Mesodermal cell (in vitro differentiated cells): ENCODE data around the gene ANKEF1.
"Not testable (repeated sequence)": the region's sequence is repeated elsewhere in the genome, so short reads cannot be mapped to it uniquely, and the experiment has no call there.

ENCODE experiments used
- H3K27ac ChIP-seq: 2 replicates; pipeline ENCODE4 v1.7.0; 2013; ENCODE audit warnings: mild to moderate bottlenecking, low read depth, low read length, moderate library complexity; ENCODE audit not compliant: severe bottlenecking
- H3K36me3 ChIP-seq: 2 replicates; pipeline ENCODE4 v1.7.1; 2013; ENCODE audit warnings: mild to moderate bottlenecking, low read length, moderate library complexity; ENCODE audit not compliant: control insufficient read depth, insufficient read depth
- H3K4me1 ChIP-seq: one replicate; pipeline ENCODE4 v1.7.1; 2013; ENCODE audit warnings: mild to moderate bottlenecking, low read length; ENCODE audit not compliant: insufficient read depth, control insufficient read depth, poor library complexity, severe bottlenecking
- H3K4me3 ChIP-seq: 2 replicates; pipeline ENCODE4 v1.7.0; 2013; ENCODE audit warnings: low read length, control low read depth, mild to moderate bottlenecking; ENCODE audit not compliant: insufficient read depth, poor library complexity, severe bottlenecking; ENCODE audit errors: extremely low read depth
- H3K9me3 ChIP-seq: 2 replicates; pipeline ENCODE4 v1.7.1; 2013; ENCODE audit warnings: mild to moderate bottlenecking, low read length, moderate library complexity; ENCODE audit not compliant: control insufficient read depth
- WGBS, 2 experiments: methylation state at CpG; one replicate each; pipeline ENCODE4 v1.1.5; 2013; ENCODE audit warnings: missing lambda C conversion rate in 2 of 2; ENCODE audit not compliant: insufficient coverage in 2 of 2; 5-methylcytosine and 5-hydroxymethylcytosine counted together

ANKEF1 gene

GRCh38 chr20:10032269-10032668 is 2.5 kb upstream of the ANKEF1 start:
- not testable (repeated sequence) for H3K36me3 ChIP-seq, H3K4me3 ChIP-seq, H3K27ac ChIP-seq, H3K9me3 ChIP-seq, H3K4me1 ChIP-seq
- WGBS, 2 experiments = 85 to 90% methylated on average over 6 of the region's 7 CpGs

- no peaks in the 10 kb centered on the region for H3K36me3 ChIP-seq
- no peak overlapping the region for H3K27ac ChIP-seq
- H3K9me3 ChIP-seq = no peaks in the 10 kb centered on the region
- peak overlapping the region; percentile 51 for H3K4me3 ChIP-seq
- H3K4me1 ChIP-seq = no peaks in the 10 kb centered on the region
- 100% methylated on average over 1 of the region's 5 CpGs; no CpG with 5 or more reads in 1 of the 2 experiments for WGBS, 2 experiments
These were observed 709 bp upstream of the ANKEF1 start for GRCh38 chr20:10033905-10034650.

GRCh38 chr20:10036321-10036720 is 1.5 kb downstream of the ANKEF1 start:
- H3K36me3 ChIP-seq, H3K4me1 ChIP-seq, H3K4me3 ChIP-seq, H3K27ac ChIP-seq, H3K9me3 ChIP-seq: not testable (repeated sequence)
- 92 to 93% methylated on average over 4 to 8 of the region's 8 CpGs for WGBS, 2 experiments

- no peak overlapping the region for H3K27ac ChIP-seq
- WGBS, 2 experiments = 80 to 84% methylated on average over 1 to 3 of the region's 5 CpGs
- H3K36me3 ChIP-seq = no peaks in the 10 kb centered on the region
- no peaks in the 10 kb centered on the region for H3K9me3 ChIP-seq
- H3K4me3 ChIP-seq = no peak overlapping the region
- peaks cover 4% of the 10 kb centered on the region for H3K4me1 ChIP-seq
These were observed 5.5 kb downstream of the ANKEF1 start for GRCh38 chr20:10040070-10040975.

GRCh38 chr20:10042086-10042485 is 7.3 kb downstream of the ANKEF1 start:
- Histone ChIP-seq H3K9me3 (no peaks in the 10 kb centered on the region), H3K4me1 (peaks cover 4% of the 10 kb centered on the region), H3K36me3 (no peaks in the 10 kb centered on the region), H3K27ac (no peak overlapping the region), H3K4me3 (no peak overlapping the region)
- 92% methylated on average over 2 of the region's 3 CpGs; no CpG with 5 or more reads in 1 of the 2 experiments for WGBS, 2 experiments

- H3K4me1 ChIP-seq = no peaks in the 10 kb centered on the region
- H3K27ac ChIP-seq = no peak overlapping the region
- H3K36me3 ChIP-seq = no peaks in the 10 kb centered on the region
- no peaks in the 10 kb centered on the region for H3K9me3 ChIP-seq
- no peak overlapping the region for H3K4me3 ChIP-seq
- WGBS, 2 experiments = 37 to 69% methylated on average over 2 of the region's 4 CpGs
These were observed 12.6 kb downstream of the ANKEF1 start for GRCh38 chr20:10047427-10047826.

GRCh38 chr20:10051185-10051584 is 16.4 kb downstream of the ANKEF1 start:
- Histone ChIP-seq H3K36me3 (no peaks in the 10 kb centered on the region), H3K4me3 (no peak overlapping the region), H3K9me3 (no peaks in the 10 kb centered on the region), H3K27ac (no peak overlapping the region), H3K4me1 (no peaks in the 10 kb centered on the region)
- WGBS, 2 experiments = no CpG with 5 or more reads among the region's 1 CpG

GRCh38 chr20:10059006-10059405 is 24.2 kb downstream of the ANKEF1 start:
- Histone ChIP-seq H3K4me3 (no peak overlapping the region), H3K36me3 (no peaks in the 10 kb centered on the region), H3K9me3 (no peaks in the 10 kb centered on the region), H3K27ac (no peak overlapping the region), H3K4me1 (no peaks in the 10 kb centered on the region)
- 60% methylated on average over 1 of the region's 2 CpGs; no CpG with 5 or more reads in 1 of the 2 experiments for WGBS, 2 experiments

GRCh38 chr20:10060226-10060625 is 25.4 kb downstream of the ANKEF1 start:
- Histone ChIP-seq H3K4me3 (no peak overlapping the region), H3K36me3 (no peaks in the 10 kb centered on the region), H3K9me3 (no peaks in the 10 kb centered on the region), H3K4me1 (no peaks in the 10 kb centered on the region), H3K27ac (no peak overlapping the region)
- 81 to 82% methylated on average over 5 to 7 of the region's 8 CpGs for WGBS, 2 experiments

- no peak overlapping the region for H3K4me3 ChIP-seq
- no peaks in the 10 kb centered on the region for H3K9me3 ChIP-seq
- H3K36me3 ChIP-seq = no peaks in the 10 kb centered on the region
- no peak overlapping the region for H3K27ac ChIP-seq
- 80 to 100% methylated on average over 1 to 2 of the region's 2 CpGs for WGBS, 2 experiments
- no peaks in the 10 kb centered on the region for H3K4me1 ChIP-seq
These were observed 26.9 kb downstream of the ANKEF1 start for GRCh38 chr20:10061641-10062040.
